PC-3 (cell line): ENCODE results near the gene AGBL1. TPM values are rescaled to one million over a fixed set of nuclear protein-coding genes. Genes with fewer than 3 reads are reported as not detected.

ENCODE experiments used
- ATAC-seq: fragments of 200-7000 bp; cut with Tn5 transposase; 2 replicates; pipeline ENCODE4 v1.9.1; 2020; ENCODE audit warnings: mild to moderate bottlenecking, moderate library complexity
- BruUV-seq: library from RNA; stranded (reverse); fragments of 400-500 nt; replicated peaks from 2 replicates; lab custom pipeline; 2021; lab: Mats Ljungman, UMichigan
- CTCF ChIA-PET: fragments of 300-600 bp; sonication (Branson Sonifier 250); formaldehyde crosslinking; loops from one replicate; lab custom pipeline; 2022; ENCODE audit warnings: antibody characterized with exemption; lab: Charles Lee
- POLR2A ChIA-PET: fragments of 300-600 bp; sonication (Branson Sonifier 250); formaldehyde crosslinking; loops from one replicate; lab custom pipeline; 2022; ENCODE audit warnings: antibody characterized with exemption; ENCODE audit not compliant: unreplicated experiment; lab: Charles Lee
- DNase-seq: peaks from one replicate; pipeline ENCODE4 v3.0.0-alpha.2; 2015
- H2AFZ ChIP-seq: fragments of 300-600 bp; sonication (generic); 2 replicates; pipeline ENCODE4 v1.6.0; 2016; ENCODE audit warnings: antibody characterized with exemption, low read length
- H3F3A ChIP-seq: fragments of 300-600 bp; sonication (generic); one replicate; pipeline ENCODE4 v1.6.0; 2017; ENCODE audit warnings: antibody characterized with exemption, low read length, control low read depth, mild to moderate bottlenecking; ENCODE audit not compliant: unreplicated experiment
- H3K27ac ChIP-seq: fragments of 300-600 bp; sonication (generic); 2 replicates; pipeline ENCODE4 v1.5.1; 2016; ENCODE audit warnings: mild to moderate bottlenecking, low read length
- H3K27me3 ChIP-seq: fragments of 300-600 bp; sonication (generic); 2 replicates; pipeline ENCODE4 v1.6.1; 2016; ENCODE audit warnings: low read length, mixed read lengths
- H3K36me3 ChIP-seq: fragments of 300-600 bp; sonication (generic); 2 replicates; pipeline ENCODE4 v1.6.1; 2016; ENCODE audit warnings: low read depth, mixed run types, low read length, mixed read lengths
- H3K4me1 ChIP-seq: fragments of 300-600 bp; sonication (generic); 2 replicates; pipeline ENCODE4 v1.5.1; 2016; ENCODE audit warnings: low read length; ENCODE audit not compliant: insufficient read depth
- H3K4me2 ChIP-seq: fragments of 300-600 bp; sonication (generic); 2 replicates; pipeline ENCODE4 v1.6.0; 2016; ENCODE audit warnings: low read length
- H3K4me3 ChIP-seq: fragments of 300-600 bp; sonication (generic); 2 replicates; pipeline ENCODE4 v1.5.1; 2016; ENCODE audit warnings: mild to moderate bottlenecking, low read length, mixed read lengths
- H3K79me2 ChIP-seq: fragments of 300-600 bp; sonication (generic); 2 replicates; pipeline ENCODE4 v1.6.1; 2017; ENCODE audit warnings: low read length, mixed read lengths
- H3K9ac ChIP-seq: fragments of 300-600 bp; sonication (generic); 2 replicates; pipeline ENCODE4 v1.6.0; 2016; ENCODE audit warnings: mild to moderate bottlenecking, low read length
- H3K9me2 ChIP-seq: fragments of 300-600 bp; sonication (generic); replicated peaks from 2 replicates; pipeline ENCODE4 v1.6.1; 2016; ENCODE audit warnings: mixed run types, low read length, mixed read lengths
- H3K9me3 ChIP-seq: fragments of 300-600 bp; sonication (generic); 2 replicates; pipeline ENCODE4 v1.6.1; 2016; ENCODE audit warnings: low read length, mixed read lengths
- H4K20me1 ChIP-seq: fragments of 300-600 bp; sonication (generic); 2 replicates; pipeline ENCODE4 v1.6.1; 2016; ENCODE audit warnings: low read length, mixed read lengths
- EZH2 ChIP-seq: fragments of 300-600 bp; sonication (generic); IDR thresholded peaks from one replicate; pipeline ENCODE4 v1.6.1; 2017; ENCODE audit warnings: antibody characterized with exemption, mild to moderate bottlenecking, low read length; ENCODE audit not compliant: unreplicated experiment
- EZH2phosphoT487 ChIP-seq: fragments of 300-600 bp; sonication (generic); IDR thresholded peaks from 2 replicates; pipeline ENCODE4 v1.6.1; 2018; ENCODE audit warnings: mild to moderate bottlenecking, antibody characterized with exemption, low read length, borderline replicate concordance
- intact Hi-C: fragments of 100-400 bp; cut with micrococcal nuclease; formaldehyde crosslinking; loops from 2 replicates; pipeline ENCODE4 v1.9.0; 2023
- total RNA-seq: library from RNA; depleted of rRNA; stranded (reverse); fragments of >200 nt; gene quantifications from 2 replicates; pipeline ENCODE4 v1.2.3, GENCODE V29; 2014
- TF ChIP-seq, protein P1 (sequence below): fragments of 300-600 bp; sonication (generic); conservative IDR thresholded peaks from 2 replicates; pipeline ENCODE4 v1.5.1; 2017; ENCODE audit warnings: antibody characterized with exemption, low read depth, mild to moderate bottlenecking, low read length

AGBL1 gene
- total RNA-seq, 1 experiment from 2014 or later = not detected

DNA sequence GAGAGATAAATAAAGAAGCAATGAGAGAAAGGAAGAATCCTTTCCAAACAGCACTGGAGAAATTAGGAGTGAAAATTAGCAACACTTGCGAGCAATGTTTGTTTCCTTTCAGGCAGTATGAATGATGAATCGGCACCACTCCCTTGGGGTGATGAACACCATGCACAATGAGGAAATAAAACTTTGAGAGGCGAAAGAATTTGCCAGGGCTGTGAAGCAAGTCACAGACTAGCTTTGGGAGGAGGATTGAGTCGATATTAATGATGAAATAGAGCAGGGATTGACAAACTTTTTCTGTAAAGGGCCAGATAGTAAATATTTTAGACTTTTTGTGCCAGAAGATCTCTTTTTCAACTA lies 237.7 kb downstream of the AGBL1 start:
- H4K20me1 ChIP-seq = no peaks in the 10 kb centered on the region
- ATAC-seq = no peak
- no peak overlapping the region for H3K4me3 ChIP-seq
- H2AFZ ChIP-seq = no peak overlapping the region
- H3K9me3 ChIP-seq = peaks cover 2% of the 10 kb centered on the region; the same call in 1 of the 2 replicates
- H3K9me2 ChIP-seq = no peaks in the 10 kb centered on the region
- no peaks in the 10 kb centered on the region for H3K36me3 ChIP-seq
- H3F3A ChIP-seq = no peaks in the 10 kb centered on the region
- H3K4me1 ChIP-seq = no peaks in the 10 kb centered on the region
- TF ChIP-seq EZH2phosphoT487 = no peak
- TF ChIP-seq, protein P1, sequence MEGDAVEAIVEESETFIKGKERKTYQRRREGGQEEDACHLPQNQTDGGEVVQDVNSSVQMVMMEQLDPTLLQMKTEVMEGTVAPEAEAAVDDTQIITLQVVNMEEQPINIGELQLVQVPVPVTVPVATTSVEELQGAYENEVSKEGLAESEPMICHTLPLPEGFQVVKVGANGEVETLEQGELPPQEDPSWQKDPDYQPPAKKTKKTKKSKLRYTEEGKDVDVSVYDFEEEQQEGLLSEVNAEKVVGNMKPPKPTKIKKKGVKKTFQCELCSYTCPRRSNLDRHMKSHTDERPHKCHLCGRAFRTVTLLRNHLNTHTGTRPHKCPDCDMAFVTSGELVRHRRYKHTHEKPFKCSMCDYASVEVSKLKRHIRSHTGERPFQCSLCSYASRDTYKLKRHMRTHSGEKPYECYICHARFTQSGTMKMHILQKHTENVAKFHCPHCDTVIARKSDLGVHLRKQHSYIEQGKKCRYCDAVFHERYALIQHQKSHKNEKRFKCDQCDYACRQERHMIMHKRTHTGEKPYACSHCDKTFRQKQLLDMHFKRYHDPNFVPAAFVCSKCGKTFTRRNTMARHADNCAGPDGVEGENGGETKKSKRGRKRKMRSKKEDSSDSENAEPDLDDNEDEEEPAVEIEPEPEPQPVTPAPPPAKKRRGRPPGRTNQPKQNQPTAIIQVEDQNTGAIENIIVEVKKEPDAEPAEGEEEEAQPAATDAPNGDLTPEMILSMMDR = no peak
- TF ChIP-seq EZH2 = no peak
- H3K27me3 ChIP-seq = no peaks in the 10 kb centered on the region
- H3K79me2 ChIP-seq = no peaks in the 10 kb centered on the region
- BruUV-seq = no TSS peak
- no peak overlapping the region for H3K27ac ChIP-seq
- no peak for DNase-seq
- POLR2A ChIA-PET = no interaction called here
- no peak overlapping the region for H3K4me2 ChIP-seq
- intact Hi-C loops = no loop called here
- H3K9ac ChIP-seq = no peak overlapping the region
- CTCF ChIA-PET = no interaction called here

DNA sequence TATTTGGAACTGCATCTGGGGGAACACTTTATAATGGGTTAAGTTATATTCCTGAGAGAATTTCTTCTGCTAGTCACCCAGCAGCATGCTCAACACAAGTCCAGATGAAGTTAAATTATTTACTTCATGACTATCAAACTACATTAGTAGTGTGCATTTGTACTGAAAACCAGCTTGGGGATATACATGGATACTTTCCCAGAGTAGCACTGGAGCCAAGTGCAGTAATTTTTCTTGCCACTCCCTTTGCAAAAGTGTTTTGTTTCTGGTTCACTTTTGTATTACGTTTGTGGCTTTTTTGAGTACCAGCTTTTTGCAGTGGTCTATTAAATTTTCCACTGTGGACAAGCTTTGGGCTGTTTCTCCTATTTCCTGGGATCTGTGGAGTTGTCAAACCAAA lies 243.0 kb downstream of the AGBL1 start:
- CTCF ChIA-PET = no interaction called here
- no peaks in the 10 kb centered on the region; the same call in 1 of the 2 replicates for H3K9me3 ChIP-seq
- H3K27ac ChIP-seq = no peak overlapping the region
- H3F3A ChIP-seq = no peaks in the 10 kb centered on the region
- intact Hi-C loops = no loop called here
- no peaks in the 10 kb centered on the region for H4K20me1 ChIP-seq
- ATAC-seq = no peak
- no TSS peak for BruUV-seq
- H3K79me2 ChIP-seq = no peaks in the 10 kb centered on the region
- no peak overlapping the region for H3K9ac ChIP-seq
- no peak overlapping the region for H2AFZ ChIP-seq
- no peaks in the 10 kb centered on the region for H3K4me1 ChIP-seq
- H3K4me2 ChIP-seq = no peak overlapping the region
- POLR2A ChIA-PET = no interaction called here
- DNase-seq = no peak
- H3K27me3 ChIP-seq = no peaks in the 10 kb centered on the region
- no peaks in the 10 kb centered on the region for H3K9me2 ChIP-seq
- no peaks in the 10 kb centered on the region for H3K36me3 ChIP-seq
- no peak overlapping the region for H3K4me3 ChIP-seq
- TF ChIP-seq EZH2 = no peak
- TF ChIP-seq EZH2phosphoT487 = no peak
- TF ChIP-seq, protein P1 = no peak

DNA sequence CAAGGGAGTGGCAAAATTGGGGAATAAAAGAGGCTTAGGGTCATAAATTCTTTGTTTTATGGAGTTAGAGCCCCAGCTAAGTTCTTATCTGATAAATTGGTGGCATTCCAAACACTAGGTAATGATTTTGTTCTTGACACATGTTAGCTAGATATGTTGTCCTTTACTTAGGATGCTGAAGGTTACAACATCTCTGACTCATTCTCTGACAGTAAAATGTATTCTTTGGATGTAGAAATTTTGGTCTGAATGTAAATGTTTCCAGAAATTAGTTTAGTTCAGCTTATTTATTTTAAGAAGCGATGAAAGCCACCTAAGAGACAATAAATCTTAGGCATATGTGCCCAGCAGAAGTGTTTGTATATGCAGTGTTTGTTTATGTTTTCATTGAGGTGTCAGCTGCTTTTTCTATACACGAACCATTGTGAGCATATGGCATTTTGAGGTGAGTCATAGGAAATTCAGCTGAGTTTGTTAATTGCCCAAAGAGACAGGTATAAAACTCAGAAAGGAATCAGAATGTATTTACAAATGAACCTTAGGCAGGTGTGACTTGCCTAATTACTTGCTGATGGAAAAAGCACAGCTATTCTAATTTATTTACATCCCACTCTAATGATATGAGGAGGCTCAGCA lies 247.7 kb downstream of the AGBL1 start:
- Histone ChIP-seq H3F3A (no peaks in the 10 kb centered on the region), H3K27ac (no peak overlapping the region), H3K4me2 (no peak overlapping the region), H3K79me2 (no peaks in the 10 kb centered on the region), H3K36me3 (no peaks in the 10 kb centered on the region), H3K9ac (no peak overlapping the region), H3K4me1 (no peaks in the 10 kb centered on the region), H2AFZ (no peak overlapping the region), H4K20me1 (no peaks in the 10 kb centered on the region), H3K9me3 (no peaks in the 10 kb centered on the region), H3K4me3 (no peak overlapping the region), H3K9me2 (no peaks in the 10 kb centered on the region), H3K27me3 (no peaks in the 10 kb centered on the region)
- ChIA-PET CTCF (no interaction called here), POLR2A (no interaction called here)
- TF ChIP-seq EZH2 = no peak
- TF ChIP-seq EZH2phosphoT487 = no peak
- TF ChIP-seq, protein P1 = no peak
- BruUV-seq = no TSS peak
- DNase-seq (no peak), ATAC-seq (no peak)
- intact Hi-C loops = no loop called here
